CD4-positive, alpha-beta T cell treated with Interferon gamma for 1 hour (primary cell): ENCODE results near the gene GUCY2D.
"Not testable (repeated sequence)": the region's sequence is repeated elsewhere in the genome, so short reads cannot be mapped to it uniquely, and the experiment has no call there.

Source experiments
- DNase-seq: peaks from one replicate; pipeline ENCODE4 v3.0.0-alpha.2; 2020

GUCY2D gene

GRCh38 chr17:8019166-8019565 is 16.8 kb downstream of the GUCY2D start:
- DNase-seq, result no peak

GRCh38 chr17:8019665-8020650 is 17.5 kb downstream of the GUCY2D start:
- DNase-seq, result no peak

- no peak for DNase-seq
These were observed 18.6 kb downstream of the GUCY2D start for GRCh38 chr17:8020776-8021564.

GRCh38 chr17:8021565-8022359 is 19.3 kb downstream of the GUCY2D start:
- no peak for DNase-seq

- DNase-seq, result no peak
These were observed 20.1 kb downstream of the GUCY2D start for GRCh38 chr17:8022360-8023003.

GRCh38 chr17:8024161-8024560 is 21.7 kb downstream of the GUCY2D start:
- not testable (repeated sequence) for DNase-seq

- no peak for DNase-seq
These were observed 22.9 kb downstream of the GUCY2D start for GRCh38 chr17:8025176-8025911.

GRCh38 chr17:8029121-8029520 is 26.7 kb downstream of the GUCY2D start:
- DNase-seq, result no peak

GRCh38 chr17:8031261-8031661 is 28.8 kb downstream of the GUCY2D start:
- DNase-seq, result no peak

GRCh38 chr17:8031950-8032349 is 29.5 kb downstream of the GUCY2D start:
- no peak for DNase-seq

- DNase-seq, result no peak
These were observed 30.0 kb downstream of the GUCY2D start for GRCh38 chr17:8032442-8032841.

- DNase-seq, result no peak
These were observed 36.7 kb downstream of the GUCY2D start, which contains the start of gene ALOX15B for GRCh38 chr17:8038954-8039610. Gene ALOX15B, plus strand, starts transcription at chr17:8039059. Its CDS starts 97 bp downstream, at chr17:8039156.

- no peak for DNase-seq
These were observed 37.3 kb downstream of the GUCY2D start for GRCh38 chr17:8039611-8040168.

GRCh38 chr17:8041249-8041928 is 39.0 kb downstream of the GUCY2D start:
- DNase-seq, result peak; percentile 38

GRCh38 chr17:8041979-8042378 is 39.6 kb downstream of the GUCY2D start:
- DNase-seq, result no peak

- no peak for DNase-seq
These were observed 42.7 kb downstream of the GUCY2D start for GRCh38 chr17:8044819-8045810.

GRCh38 chr17:8046306-8046928 is 44.0 kb downstream of the GUCY2D start:
- DNase-seq, result no peak
